GM21526 (cell line): Measurements from ENCODE around the gene LDB3.
"Not testable (repeated sequence)": the region's sequence is repeated elsewhere in the genome, so short reads cannot be mapped to it uniquely, and the experiment has no call there.

Experiments
- ATAC-seq: cut with Tn5 transposase; IDR thresholded peaks from one replicate; pipeline ENCODE4 v1.9.1; 2021; ENCODE audit warnings: moderate library complexity; ENCODE audit not compliant: unreplicated experiment, low FRiP score

LDB3 gene

GRCh38 chr10:86725980-86726676 is 57.8 kb downstream of the LDB3 start:
- no peak for ATAC-seq

GRCh38 chr10:86726677-86726999 is 58.3 kb downstream of the LDB3 start:
- ATAC-seq: no peak

GRCh38 chr10:86727470-86727869 is 59.2 kb downstream of the LDB3 start:
- no peak for ATAC-seq

- ATAC-seq: no peak
Observed at GRCh38 chr10:86728056-86728455, 59.7 kb downstream of the LDB3 start.

- ATAC-seq: no peak
Observed at GRCh38 chr10:86729677-86730076, 61.4 kb downstream of the LDB3 start.

GRCh38 chr10:86730227-86730626 is 61.9 kb downstream of the LDB3 start:
- no peak for ATAC-seq

GRCh38 chr10:86732771-86733170 is 64.5 kb downstream of the LDB3 start:
- ATAC-seq: no peak

GRCh38 chr10:86733260-86733671 is 65.0 kb downstream of the LDB3 start:
- ATAC-seq: no peak

- ATAC-seq: no peak
Observed at GRCh38 chr10:86734207-86734988, 66.1 kb downstream of the LDB3 start.

GRCh38 chr10:86735278-86735677 is 67.0 kb downstream of the LDB3 start:
- ATAC-seq: not testable (repeated sequence)

- no peak for ATAC-seq
Observed at GRCh38 chr10:86742230-86742629, 73.9 kb downstream of the LDB3 start.

- ATAC-seq: no peak
Observed at GRCh38 chr10:86744067-86744725, 75.9 kb downstream of the LDB3 start.

- ATAC-seq: no peak
Observed at GRCh38 chr10:86747796-86748581, 79.7 kb downstream of the LDB3 start.

GRCh38 chr10:86749854-86750253 is 81.5 kb downstream of the LDB3 start:
- no peak for ATAC-seq

- ATAC-seq: no peak
Observed at GRCh38 chr10:86751477-86751876, 83.2 kb downstream of the LDB3 start.

- no peak for ATAC-seq
Observed at GRCh38 chr10:86752311-86752710, 84.0 kb downstream of the LDB3 start.

GRCh38 chr10:86753051-86753450 is 84.7 kb downstream of the LDB3 start:
- no peak for ATAC-seq

- no peak for ATAC-seq
Observed at GRCh38 chr10:86753638-86754434, 85.5 kb downstream of the LDB3 start.

GRCh38 chr10:86755454-86755739 is 87.1 kb downstream of the LDB3 start:
- ATAC-seq: no peak
